ENCODE results near the gene OR7C1.

- no peak for TF ChIP-seq CTCF (IDR thresholded peaks at IDR 0.05)
- no peak for TF ChIP-seq POLR2A (IDR thresholded peaks at IDR 0.05)
Observed at GRCh38 chr19:14761607-14762006, 73.4 kb downstream of the OR7C1 start.

Measured in testis (tissue), 2 donors.